Ovary (tissue), 9 donors: ENCODE results near the gene EBF3. TPM values are rescaled to one million over a fixed set of nuclear protein-coding genes. Genes with fewer than 3 reads are reported as not detected.

Experiments used
- DNase-seq, 5 donors: peaks; one replicate each; pipeline ENCODE4 v3.0.0-alpha.2; 2019 to 2020
- H3K27ac ChIP-seq, 2 donors: fragments of 200-600 bp; one replicate each; pipeline versions ENCODE4 v1.5.1 to v1.8.0; 2019 to 2022
- H3K27me3 ChIP-seq: fragments of 200-600 bp; one replicate; pipeline ENCODE4 v1.8.0; 2022
- H3K36me3 ChIP-seq: fragments of 200-600 bp; sonication (generic); one replicate; pipeline ENCODE4 v1.5.1; 2019
- H3K4me1 ChIP-seq: one replicate; pipeline ENCODE4 v1.8.1; 2013; ENCODE audit warnings: mild to moderate bottlenecking, moderate library complexity; ENCODE audit not compliant: insufficient read depth
- H3K4me3 ChIP-seq: fragments of 200-600 bp; sonication (generic); one replicate; pipeline ENCODE4 v1.5.1; 2017
- H3K9me3 ChIP-seq, 2 donors: fragments of 200-600 bp in 1 of 2; sonication (generic) in 1 of 2; one replicate each; pipeline versions ENCODE4 v1.5.1 to v1.8.1; 2013 to 2019; ENCODE audit warnings: mild to moderate bottlenecking in 1 of 2, moderate library complexity in 1 of 2
- CTCF ChIP-seq, 3 donors: fragments of 450-650 bp in 2 of 3; fragments of 200-600 bp in 1 of 3; IDR thresholded peaks; one replicate each; pipeline versions ENCODE4 v1.5.1 to v1.8.0; 2016 to 2022; ENCODE audit warnings: antibody characterized with exemption in 3 of 3, mild to moderate bottlenecking in 1 of 3
- EP300 ChIP-seq: sonication (generic); formaldehyde crosslinking; IDR thresholded peaks from one replicate; pipeline ENCODE4 v1.6.1; 2017; ENCODE audit warnings: antibody characterized with exemption
- POLR2A ChIP-seq: fragments of 450-650 bp; IDR thresholded peaks from one replicate; pipeline ENCODE4 v1.6.1; 2017; ENCODE audit warnings: antibody characterized with exemption, mild to moderate bottlenecking, moderate library complexity
- WGBS, 3 donors: extraction: QIAGEN DNeasy Blood & Tissue Kit in 1 of 3; methylation state at CpG; one replicate each; pipeline versions ENCODE4 v1.1.5 to v1.1.7; 2013 to 2017; 5-methylcytosine and 5-hydroxymethylcytosine counted together
- intact Hi-C, 4 donors: fragments of 100-400 bp; cut with DNase I; formaldehyde crosslinking; loops; one replicate each; pipeline versions ENCODE4 v1.11.0 to v1.15.1; 2022 to 2023
- polyA plus RNA-seq, 2 donors: library from polyadenylated mRNA; stranded (reverse); fragments of 200-250 nt in 1 of 2; fragments of 350-450 nt in 1 of 2; fragmentation: Illumina TruSeq in 1 of 2; extraction: RNeasy Lipid Tissue Mini Kit (QIAGEN cat#74804) in 1 of 2; gene quantifications; one replicate each; pipeline ENCODE4 v1.2.3, GENCODE V29; 2013 to 2014
- total RNA-seq, 7 donors: library from RNA; depleted of rRNA in 2 of 7; stranded (reverse); fragments of >200 nt in 2 of 7; fragmentation: NEBNext Ultra II Directional in 3 of 7; extraction: Animal tissue kit (Norgen Biotek cat#: 25700) in 3 of 7; gene quantifications; one replicate each; pipeline versions ENCODE4 v1.1.0 to v1.2.4, GENCODE V29; 2016 to 2023
- donor health status: DM: no; HTN: no; CAD: no; lungs with moderate emphysema.
- donor health status: DM: no; HTN: no; CAD: no.
- donor health status: Bipolar disorder and iron deficiency.
- donor health status: DM: yes; HTN: yes; CAD: no.
- donor health status: DM: no; HTN: no; CAD: no.
- donor health status: DM: yes; HTN: yes; CAD: no.

EBF3 gene
- total and polyA plus RNA-seq, 9 donors = 0.15 to 3.6 (median 0.79) TPM

- TF ChIP-seq POLR2A (no peak), EP300 (no peak), CTCF (IDR thresholded peaks at IDR 0.05) (no peak)
- no peak for DNase-seq
- Histone ChIP-seq H3K4me1 (no peaks in the 10 kb centered on the region), H3K4me3 (no peak overlapping the region), H3K36me3 (no peaks in the 10 kb centered on the region), H3K27me3 (no peaks in the 10 kb centered on the region), H3K9me3 (no peaks in the 10 kb centered on the region), H3K27ac (no peak overlapping the region)
- intact Hi-C loops = no loop called here
- 94 to 96% (median 95%) methylated on average over 21 of the region's 21 CpGs for WGBS, 3 donors
Measured at GRCh38 chr10:129842031-129842430, 122.0 kb downstream of the EBF3 start.

- TF ChIP-seq CTCF (IDR thresholded peaks at IDR 0.05) = no peak
- H3K27me3 ChIP-seq = no peaks in the 10 kb centered on the region
- intact Hi-C loops = no loop called here
- no peaks in the 10 kb centered on the region for H3K9me3 ChIP-seq
- no peaks in the 10 kb centered on the region for H3K4me1 ChIP-seq
- H3K4me3 ChIP-seq = no peak overlapping the region
- DNase-seq = no peak
- H3K36me3 ChIP-seq = no peaks in the 10 kb centered on the region
- WGBS, 3 donors = 93 to 96% (median 93%) methylated on average over 9 of the region's 9 CpGs
- no peak overlapping the region for H3K27ac ChIP-seq
Measured at GRCh38 chr10:129841590-129841989, 122.5 kb downstream of the EBF3 start.

- Histone ChIP-seq H3K27ac (no peak overlapping the region), H3K4me3 (no peak overlapping the region), H3K36me3 (no peaks in the 10 kb centered on the region), H3K4me1 (no peaks in the 10 kb centered on the region), H3K27me3 (no peaks in the 10 kb centered on the region), H3K9me3 (no peaks in the 10 kb centered on the region)
- intact Hi-C loops = no loop called here
- 84 to 88% (median 88%) methylated on average over 16 of the region's 16 CpGs for WGBS, 3 donors
- TF ChIP-seq POLR2A = no peak
- TF ChIP-seq CTCF (IDR thresholded peaks at IDR 0.05) = no peak
- TF ChIP-seq EP300 = no peak
- DNase-seq = no peak
Measured at GRCh38 chr10:129841071-129841470, 123.0 kb downstream of the EBF3 start.

- 94 to 96% (median 96%) methylated on average over 27 to 29 of the region's 29 CpGs for WGBS, 3 donors
- Histone ChIP-seq H3K27me3 (no peaks in the 10 kb centered on the region), H3K36me3 (no peaks in the 10 kb centered on the region)
Measured at GRCh38 chr10:129840196-129840590, 123.9 kb downstream of the EBF3 start.

More at GRCh38 chr10:129840196-129840590, 123.9 kb downstream of the EBF3 start:
- intact Hi-C loops = no loop called here
- no peak overlapping the region for H3K4me3 ChIP-seq
- no peak for TF ChIP-seq CTCF (IDR thresholded peaks at IDR 0.05)
- H3K27ac ChIP-seq = no peak overlapping the region
- H3K4me1 ChIP-seq = no peaks in the 10 kb centered on the region
- DNase-seq = no peak
- no peaks in the 10 kb centered on the region for H3K9me3 ChIP-seq
